ENCODE measurements around the gene NAV1. TPM values are rescaled to one million over a fixed set of nuclear protein-coding genes. Genes with fewer than 3 reads are reported as not detected.

Gene NAV1
- total and polyA plus RNA-seq, 9 of the 15 experiments (the other 6 are each of a cell fraction or from before 2014, with no cell fraction given): 0.91 to 16.8 (median 3.2) TPM

GRCh38 chr1:201539561-201540431, 869 bp downstream of the NAV1 start (continued):
- no peak for TF ChIP-seq TOE1 (IDR thresholded peaks at IDR 0.05; ENCODE audit: borderline replicate concordance)
- no peak for TF ChIP-seq TOE1 (CRISPR knock-in tag; IDR thresholded peaks at IDR 0.05; ENCODE audit: borderline replicate concordance, low read depth)
- peak; percentile 20; the same call in 1 of the 2 replicates for TF ChIP-seq GABPB1 (CRISPR knock-in tag; IDR thresholded peaks at IDR 0.05)
- TF ChIP-seq POU5F1 (IDR thresholded peaks at IDR 0.05; ENCODE audit: borderline replicate concordance, low read depth, low read length, partially characterized antibody): no peak
- TF ChIP-seq ARHGAP35 (IDR thresholded peaks at IDR 0.05; ENCODE audit: partially characterized antibody): no peak
- TF ChIP-seq PHF8 (IDR thresholded peaks at IDR 0.05; ENCODE audit: borderline replicate concordance, low read length): peak; percentile 2; the same call in 1 of the 2 replicates
- no peak for TF ChIP-seq KHSRP (IDR thresholded peaks at IDR 0.05)
- no peak for TF ChIP-seq BRF1 (IDR thresholded peaks at IDR 0.05; ENCODE audit: borderline replicate concordance, extremely low read depth, insufficient read length)
- TF ChIP-seq RAD21 (CRISPR knock-in tag; conservative IDR thresholded peaks at IDR 0.05 in 1 of 2, IDR thresholded peaks at IDR 0.05 in 1 of 2): no peak
- no peak for TF ChIP-seq MAFF (IDR thresholded peaks at IDR 0.05; ENCODE audit: low read length)
- TF ChIP-seq, protein P1, sequence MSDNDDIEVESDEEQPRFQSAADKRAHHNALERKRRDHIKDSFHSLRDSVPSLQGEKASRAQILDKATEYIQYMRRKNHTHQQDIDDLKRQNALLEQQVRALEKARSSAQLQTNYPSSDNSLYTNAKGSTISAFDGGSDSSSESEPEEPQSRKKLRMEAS (CRISPR knock-in tag; IDR thresholded peaks at IDR 0.05): 0 out of 2 replicates have a peak, but pooled peaks have one; percentile 30
- TF ChIP-seq, protein P2, sequence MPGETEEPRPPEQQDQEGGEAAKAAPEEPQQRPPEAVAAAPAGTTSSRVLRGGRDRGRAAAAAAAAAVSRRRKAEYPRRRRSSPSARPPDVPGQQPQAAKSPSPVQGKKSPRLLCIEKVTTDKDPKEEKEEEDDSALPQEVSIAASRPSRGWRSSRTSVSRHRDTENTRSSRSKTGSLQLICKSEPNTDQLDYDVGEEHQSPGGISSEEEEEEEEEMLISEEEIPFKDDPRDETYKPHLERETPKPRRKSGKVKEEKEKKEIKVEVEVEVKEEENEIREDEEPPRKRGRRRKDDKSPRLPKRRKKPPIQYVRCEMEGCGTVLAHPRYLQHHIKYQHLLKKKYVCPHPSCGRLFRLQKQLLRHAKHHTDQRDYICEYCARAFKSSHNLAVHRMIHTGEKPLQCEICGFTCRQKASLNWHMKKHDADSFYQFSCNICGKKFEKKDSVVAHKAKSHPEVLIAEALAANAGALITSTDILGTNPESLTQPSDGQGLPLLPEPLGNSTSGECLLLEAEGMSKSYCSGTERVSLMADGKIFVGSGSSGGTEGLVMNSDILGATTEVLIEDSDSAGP (CRISPR knock-in tag; IDR thresholded peaks at IDR 0.05): no peak
- peak; percentile 85 for TF ChIP-seq EGR1 (conservative IDR thresholded peaks at IDR 0.05)
- no peak for TF ChIP-seq PCBP1 (IDR thresholded peaks at IDR 0.05; ENCODE audit: low read depth, low read length, poor library complexity, severe bottlenecking)
- TF ChIP-seq SMAD4 (CRISPR knock-in tag; conservative IDR thresholded peaks at IDR 0.05): no peak
- no peak for TF ChIP-seq EHMT2 (IDR thresholded peaks at IDR 0.05)
- no peak for TF ChIP-seq NFE2 (IDR thresholded peaks at IDR 0.05; ENCODE audit: low read depth)
- no peak for TF ChIP-seq ZBTB26 (CRISPR knock-in tag; IDR thresholded peaks at IDR 0.05)
- TF ChIP-seq SNIP1 (IDR thresholded peaks at IDR 0.05; ENCODE audit: low read depth): no peak
- no peak for TF ChIP-seq MXI1 (IDR thresholded peaks at IDR 0.05; ENCODE audit: low read depth, low read length)
- no peak for TF ChIP-seq THAP7 (CRISPR knock-in tag; IDR thresholded peaks at IDR 0.05)
- no peak for TF ChIP-seq NR2C2 (CRISPR knock-in tag; IDR thresholded peaks at IDR 0.05)
- TF ChIP-seq NR2C2 (tag; IDR thresholded peaks at IDR 0.05): no peak
- 0 out of 2 replicates have a peak, but pooled peaks have one; percentile 10 for TF ChIP-seq CEBPB (tag; IDR thresholded peaks at IDR 0.05)
- peak; percentile 16; the same call in 1 of the 2 replicates for TF ChIP-seq KAT7 (CRISPR knock-in tag; IDR thresholded peaks at IDR 0.05; ENCODE audit: borderline replicate concordance)
- peak in 1 of 2 experiments; percentile 30; a peak in 1 of 4 replicates for TF ChIP-seq NRF1 (conservative IDR thresholded peaks at IDR 0.05 in 1 of 2, IDR thresholded peaks at IDR 0.05 in 1 of 2)

Measured in K562 (cell line).